SK-N-SH treated with all-trans-retinoic acid at 6 μM for 48 hours (cell line): ENCODE results near the gene SEC62.

Source experiments
- ATAC-seq: fragments of 200-7000 bp; cut with Tn5 transposase; 3 replicates; pipeline ENCODE4 v1.9.1; 2020; ENCODE audit warnings: mild to moderate bottlenecking, moderate library complexity
- ARNTL ChIP-seq: fragments of 450-650 bp; formaldehyde crosslinking; IDR thresholded peaks from 2 replicates; pipeline ENCODE4 v1.5.0; 2020; ENCODE audit warnings: low read depth, mild to moderate bottlenecking, moderate library complexity, borderline replicate concordance
- BACH2 ChIP-seq: fragments of 250-450 bp; sonication (Bioruptor Pico); IDR thresholded peaks from 2 replicates; pipeline ENCODE4 v1.9.0; 2021; ENCODE audit warnings: mild to moderate bottlenecking, borderline replicate concordance
- CSDC2 ChIP-seq: fragments of 250-450 bp; sonication (Bioruptor Pico); IDR thresholded peaks from 2 replicates; pipeline ENCODE4 v1.5.0; 2020; ENCODE audit warnings: mild to moderate bottlenecking, moderate library complexity
- CSRNP3 ChIP-seq: fragments of 250-450 bp; sonication (Bioruptor Pico); IDR thresholded peaks from 2 replicates; pipeline ENCODE4 v1.5.1; 2021; ENCODE audit warnings: mild to moderate bottlenecking, moderate library complexity
- ESRRG ChIP-seq: fragments of 250-450 bp; sonication (Bioruptor Pico); IDR thresholded peaks from 2 replicates; pipeline ENCODE4 v1.6.1; 2021; ENCODE audit warnings: mild to moderate bottlenecking
- GLIS3 ChIP-seq: fragments of 250-450 bp; sonication (Bioruptor Pico); IDR thresholded peaks from 2 replicates; pipeline ENCODE4 v1.5.0; 2020; ENCODE audit warnings: mild to moderate bottlenecking, moderate library complexity
- ISL1 ChIP-seq: fragments of 250-450 bp; sonication (Bioruptor Pico); IDR thresholded peaks from 2 replicates; pipeline ENCODE4 v2.1.2; 2022; ENCODE audit warnings: mild to moderate bottlenecking, moderate library complexity
- OSR1 ChIP-seq: fragments of 250-450 bp; sonication (Bioruptor Pico); IDR thresholded peaks from 2 replicates; pipeline ENCODE4 v1.8.0; 2022; ENCODE audit warnings: moderate library complexity, mild to moderate bottlenecking, inconsistent platforms
- RARB ChIP-seq: fragments of 250-450 bp; sonication (Bioruptor Pico); IDR thresholded peaks from 2 replicates; pipeline ENCODE4 v1.8.0; 2021; ENCODE audit warnings: mild to moderate bottlenecking, moderate library complexity
- TCF4 ChIP-seq: fragments of 250-450 bp; sonication (Bioruptor Pico); IDR thresholded peaks from 2 replicates; pipeline ENCODE4 v1.8.0; 2021; ENCODE audit warnings: mild to moderate bottlenecking, moderate library complexity, borderline replicate concordance
- TOX ChIP-seq: fragments of 250-450 bp; sonication (Bioruptor Pico); IDR thresholded peaks from 2 replicates; pipeline ENCODE4 v1.8.0; 2021; ENCODE audit warnings: mild to moderate bottlenecking, moderate library complexity, borderline replicate concordance
- ZC3H10 ChIP-seq: fragments of 250-450 bp; sonication (Bioruptor Pico); IDR thresholded peaks from 2 replicates; pipeline ENCODE4 v1.5.1; 2021; ENCODE audit warnings: mild to moderate bottlenecking, moderate library complexity
- ZFP3 ChIP-seq: fragments of 250-450 bp; sonication (Bioruptor Pico); IDR thresholded peaks from 2 replicates; pipeline ENCODE4 v1.5.0; 2020; ENCODE audit warnings: mild to moderate bottlenecking, moderate library complexity
- ZFP30 ChIP-seq: fragments of 450-650 bp; formaldehyde crosslinking; IDR thresholded peaks from 2 replicates; pipeline ENCODE4 v1.5.0; 2022; ENCODE audit warnings: mild to moderate bottlenecking, moderate library complexity
- ZNF565 ChIP-seq: fragments of 450-650 bp; formaldehyde crosslinking; conservative IDR thresholded peaks from 2 replicates; pipeline ENCODE4 v1.5.0; 2020; ENCODE audit warnings: low read depth, mild to moderate bottlenecking, moderate library complexity
- ZNF70 ChIP-seq: fragments of 450-650 bp; formaldehyde crosslinking; IDR thresholded peaks from 2 replicates; pipeline ENCODE4 v1.5.0; 2020; ENCODE audit warnings: mild to moderate bottlenecking, moderate library complexity
- TF ChIP-seq, protein P1 (sequence below): fragments of 250-450 bp; sonication (Bioruptor Pico); IDR thresholded peaks from 2 replicates; pipeline ENCODE4 v1.5.0; 2020; ENCODE audit warnings: mild to moderate bottlenecking, moderate library complexity
- TF ChIP-seq, protein P2 (sequence below): fragments of 250-450 bp; sonication (Bioruptor Pico); IDR thresholded peaks from 2 replicates; pipeline ENCODE4 v1.8.0; 2020; ENCODE audit warnings: mild to moderate bottlenecking, moderate library complexity, borderline replicate concordance
- TF ChIP-seq, protein P3 (sequence below): fragments of 250-450 bp; sonication (Bioruptor Pico); IDR thresholded peaks from 2 replicates; pipeline ENCODE4 v1.8.0; 2021; ENCODE audit warnings: low read depth, mild to moderate bottlenecking, moderate library complexity, borderline replicate concordance
- TF ChIP-seq, protein P4 (sequence below): fragments of 250-450 bp; sonication (Bioruptor Pico); IDR thresholded peaks from 2 replicates; pipeline ENCODE4 v1.5.1; 2020; ENCODE audit warnings: low read depth, mild to moderate bottlenecking, moderate library complexity

The SEC62 gene

DNA sequence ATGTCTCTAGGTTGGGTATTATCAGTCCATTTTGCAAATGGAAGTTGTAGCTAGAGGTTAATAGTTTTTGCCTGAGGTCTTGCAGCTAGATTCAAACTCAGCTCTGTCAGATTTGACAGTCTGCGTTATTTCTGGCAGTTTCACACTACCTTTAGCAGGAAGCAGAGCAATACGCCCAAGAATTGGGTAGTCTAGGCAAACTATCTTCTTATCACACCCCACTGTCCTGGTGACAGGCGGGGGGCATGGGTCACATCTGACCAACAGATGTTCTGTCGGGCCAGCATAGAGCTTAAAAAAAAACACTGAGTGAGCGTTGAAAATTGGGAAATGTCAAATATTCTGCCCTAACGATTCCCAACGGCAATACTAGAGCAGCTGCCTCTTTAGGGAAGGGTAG is 76.9 kb downstream of the SEC62 start (continued):
- TF ChIP-seq, protein P1, sequence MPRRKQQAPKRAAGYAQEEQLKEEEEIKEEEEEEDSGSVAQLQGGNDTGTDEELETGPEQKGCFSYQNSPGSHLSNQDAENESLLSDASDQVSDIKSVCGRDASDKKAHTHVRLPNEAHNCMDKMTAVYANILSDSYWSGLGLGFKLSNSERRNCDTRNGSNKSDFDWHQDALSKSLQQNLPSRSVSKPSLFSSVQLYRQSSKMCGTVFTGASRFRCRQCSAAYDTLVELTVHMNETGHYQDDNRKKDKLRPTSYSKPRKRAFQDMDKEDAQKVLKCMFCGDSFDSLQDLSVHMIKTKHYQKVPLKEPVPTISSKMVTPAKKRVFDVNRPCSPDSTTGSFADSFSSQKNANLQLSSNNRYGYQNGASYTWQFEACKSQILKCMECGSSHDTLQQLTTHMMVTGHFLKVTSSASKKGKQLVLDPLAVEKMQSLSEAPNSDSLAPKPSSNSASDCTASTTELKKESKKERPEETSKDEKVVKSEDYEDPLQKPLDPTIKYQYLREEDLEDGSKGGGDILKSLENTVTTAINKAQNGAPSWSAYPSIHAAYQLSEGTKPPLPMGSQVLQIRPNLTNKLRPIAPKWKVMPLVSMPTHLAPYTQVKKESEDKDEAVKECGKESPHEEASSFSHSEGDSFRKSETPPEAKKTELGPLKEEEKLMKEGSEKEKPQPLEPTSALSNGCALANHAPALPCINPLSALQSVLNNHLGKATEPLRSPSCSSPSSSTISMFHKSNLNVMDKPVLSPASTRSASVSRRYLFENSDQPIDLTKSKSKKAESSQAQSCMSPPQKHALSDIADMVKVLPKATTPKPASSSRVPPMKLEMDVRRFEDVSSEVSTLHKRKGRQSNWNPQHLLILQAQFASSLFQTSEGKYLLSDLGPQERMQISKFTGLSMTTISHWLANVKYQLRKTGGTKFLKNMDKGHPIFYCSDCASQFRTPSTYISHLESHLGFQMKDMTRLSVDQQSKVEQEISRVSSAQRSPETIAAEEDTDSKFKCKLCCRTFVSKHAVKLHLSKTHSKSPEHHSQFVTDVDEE: no peak
- no peak for TF ChIP-seq GLIS3 (CRISPR knock-in tag)
- TF ChIP-seq BACH2: no peak
- TF ChIP-seq TOX (CRISPR knock-in tag): no peak
- TF ChIP-seq, protein P2, sequence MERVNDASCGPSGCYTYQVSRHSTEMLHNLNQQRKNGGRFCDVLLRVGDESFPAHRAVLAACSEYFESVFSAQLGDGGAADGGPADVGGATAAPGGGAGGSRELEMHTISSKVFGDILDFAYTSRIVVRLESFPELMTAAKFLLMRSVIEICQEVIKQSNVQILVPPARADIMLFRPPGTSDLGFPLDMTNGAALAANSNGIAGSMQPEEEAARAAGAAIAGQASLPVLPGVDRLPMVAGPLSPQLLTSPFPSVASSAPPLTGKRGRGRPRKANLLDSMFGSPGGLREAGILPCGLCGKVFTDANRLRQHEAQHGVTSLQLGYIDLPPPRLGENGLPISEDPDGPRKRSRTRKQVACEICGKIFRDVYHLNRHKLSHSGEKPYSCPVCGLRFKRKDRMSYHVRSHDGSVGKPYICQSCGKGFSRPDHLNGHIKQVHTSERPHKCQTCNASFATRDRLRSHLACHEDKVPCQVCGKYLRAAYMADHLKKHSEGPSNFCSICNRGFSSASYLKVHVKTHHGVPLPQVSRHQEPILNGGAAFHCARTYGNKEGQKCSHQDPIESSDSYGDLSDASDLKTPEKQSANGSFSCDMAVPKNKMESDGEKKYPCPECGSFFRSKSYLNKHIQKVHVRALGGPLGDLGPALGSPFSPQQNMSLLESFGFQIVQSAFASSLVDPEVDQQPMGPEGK: no peak
- no peak for TF ChIP-seq ARNTL
- TF ChIP-seq CSDC2 (CRISPR knock-in tag): no peak
- TF ChIP-seq ISL1 (CRISPR knock-in tag): no peak

DNA sequence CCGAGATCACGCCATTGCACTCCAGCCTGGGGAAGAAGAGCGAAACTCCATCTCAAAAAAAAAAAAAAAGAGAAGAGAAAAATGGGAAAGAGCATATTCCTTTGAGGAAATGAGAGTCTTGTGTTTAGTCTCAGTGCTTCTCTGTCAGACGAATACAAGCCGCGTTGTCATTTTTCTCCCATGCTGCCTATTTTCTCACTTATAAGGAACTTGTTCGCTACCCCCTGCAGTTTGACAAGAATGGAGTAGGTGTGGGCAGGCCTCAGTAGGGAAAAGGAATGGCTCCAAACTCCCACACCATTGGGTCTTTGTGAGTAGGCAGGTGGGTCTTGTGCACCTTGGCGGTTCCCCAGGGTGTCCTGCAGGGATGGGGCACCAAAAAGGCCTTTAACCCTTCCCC is 77.7 kb downstream of the SEC62 start:
- TF ChIP-seq CSRNP3 (CRISPR knock-in tag): no peak
- no peak for TF ChIP-seq TCF4 (CRISPR knock-in tag)
- TF ChIP-seq, protein P3, sequence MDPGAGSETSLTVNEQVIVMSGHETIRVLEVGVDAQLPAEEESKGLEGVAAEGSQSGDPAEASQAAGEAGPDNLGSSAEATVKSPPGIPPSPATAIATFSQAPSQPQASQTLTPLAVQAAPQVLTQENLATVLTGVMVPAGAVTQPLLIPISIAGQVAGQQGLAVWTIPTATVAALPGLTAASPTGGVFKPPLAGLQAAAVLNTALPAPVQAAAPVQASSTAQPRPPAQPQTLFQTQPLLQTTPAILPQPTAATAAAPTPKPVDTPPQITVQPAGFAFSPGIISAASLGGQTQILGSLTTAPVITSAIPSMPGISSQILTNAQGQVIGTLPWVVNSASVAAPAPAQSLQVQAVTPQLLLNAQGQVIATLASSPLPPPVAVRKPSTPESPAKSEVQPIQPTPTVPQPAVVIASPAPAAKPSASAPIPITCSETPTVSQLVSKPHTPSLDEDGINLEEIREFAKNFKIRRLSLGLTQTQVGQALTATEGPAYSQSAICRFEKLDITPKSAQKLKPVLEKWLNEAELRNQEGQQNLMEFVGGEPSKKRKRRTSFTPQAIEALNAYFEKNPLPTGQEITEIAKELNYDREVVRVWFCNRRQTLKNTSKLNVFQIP (CRISPR knock-in tag): no peak
- no peak for TF ChIP-seq ZC3H10 (CRISPR knock-in tag)
- no peak for ATAC-seq

GRCh38 chr3:170044795-170045244 is 78.2 kb downstream of the SEC62 start:
- ATAC-seq: no peak
- no peak for TF ChIP-seq ESRRG
- no peak for TF ChIP-seq ZC3H10 (CRISPR knock-in tag)
- TF ChIP-seq ISL1 (CRISPR knock-in tag): no peak
- no peak for TF ChIP-seq TCF4 (CRISPR knock-in tag)
- no peak for TF ChIP-seq TOX (CRISPR knock-in tag)
- TF ChIP-seq ZFP3 (CRISPR knock-in tag): no peak
- TF ChIP-seq ZFP30 (CRISPR knock-in tag): no peak
- no peak for TF ChIP-seq BACH2
- no peak for TF ChIP-seq ZNF565 (CRISPR knock-in tag)
- TF ChIP-seq OSR1 (CRISPR knock-in tag): no peak
- TF ChIP-seq, protein P4, sequence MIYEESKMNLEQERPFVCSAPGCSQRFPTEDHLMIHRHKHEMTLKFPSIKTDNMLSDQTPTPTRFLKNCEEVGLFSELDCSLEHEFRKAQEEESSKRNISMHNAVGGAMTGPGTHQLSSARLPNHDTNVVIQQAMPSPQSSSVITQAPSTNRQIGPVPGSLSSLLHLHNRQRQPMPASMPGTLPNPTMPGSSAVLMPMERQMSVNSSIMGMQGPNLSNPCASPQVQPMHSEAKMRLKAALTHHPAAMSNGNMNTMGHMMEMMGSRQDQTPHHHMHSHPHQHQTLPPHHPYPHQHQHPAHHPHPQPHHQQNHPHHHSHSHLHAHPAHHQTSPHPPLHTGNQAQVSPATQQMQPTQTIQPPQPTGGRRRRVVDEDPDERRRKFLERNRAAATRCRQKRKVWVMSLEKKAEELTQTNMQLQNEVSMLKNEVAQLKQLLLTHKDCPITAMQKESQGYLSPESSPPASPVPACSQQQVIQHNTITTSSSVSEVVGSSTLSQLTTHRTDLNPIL (CRISPR knock-in tag): no peak
- no peak for TF ChIP-seq RARB
- TF ChIP-seq CSDC2 (CRISPR knock-in tag): no peak
- TF ChIP-seq, protein P2: no peak
- TF ChIP-seq ZNF70 (CRISPR knock-in tag): no peak
